Activated naive CD4-positive, alpha-beta T cell treated with anti-CD3 and anti-CD28 coated beads, Interleukin-2, amount 50 U/mL, for 16 hours (primary cell): ENCODE measurements around the gene SMARCAL1.

ENCODE experiments used
- DNase-seq: peaks from one replicate; pipeline ENCODE4 v3.0.0-alpha.2; 2020

SMARCAL1 gene

GRCh38 chr2:216428618-216429350, 16.5 kb downstream of the SMARCAL1 start:
- no peak for DNase-seq

- DNase-seq: no peak
These were observed 17.1 kb downstream of the SMARCAL1 start for GRCh38 chr2:216429428-216429827.

GRCh38 chr2:216430811-216431530, 18.7 kb downstream of the SMARCAL1 start:
- DNase-seq: no peak

- no peak for DNase-seq
These were observed 19.2 kb downstream of the SMARCAL1 start for GRCh38 chr2:216431531-216431856.

- no peak for DNase-seq
These were observed 24.1 kb downstream of the SMARCAL1 start for GRCh38 chr2:216436383-216436782.

- no peak for DNase-seq
These were observed 29.2 kb downstream of the SMARCAL1 start for GRCh38 chr2:216441308-216442010.

GRCh38 chr2:216445501-216445900, 33.2 kb downstream of the SMARCAL1 start:
- no peak for DNase-seq

- DNase-seq: no peak
These were observed 34.1 kb downstream of the SMARCAL1 start for GRCh38 chr2:216446343-216446742.

- no peak for DNase-seq
These were observed 35.0 kb downstream of the SMARCAL1 start for GRCh38 chr2:216447293-216447692.

GRCh38 chr2:216448829-216449228, 36.5 kb downstream of the SMARCAL1 start:
- no peak for DNase-seq

- no peak for DNase-seq
These were observed 38.1 kb downstream of the SMARCAL1 start for GRCh38 chr2:216450346-216450745.

GRCh38 chr2:216450784-216451183, 38.5 kb downstream of the SMARCAL1 start:
- DNase-seq: no peak

- no peak for DNase-seq
These were observed 41.8 kb downstream of the SMARCAL1 start for GRCh38 chr2:216453955-216454614.

- DNase-seq: no peak
These were observed 50.9 kb downstream of the SMARCAL1 start for GRCh38 chr2:216463148-216463547.

- no peak for DNase-seq
These were observed 51.9 kb downstream of the SMARCAL1 start for GRCh38 chr2:216464104-216464720.

GRCh38 chr2:216465579-216466195, 53.4 kb downstream of the SMARCAL1 start:
- no peak for DNase-seq

GRCh38 chr2:216467845-216468244, 55.6 kb downstream of the SMARCAL1 start:
- no peak for DNase-seq

- DNase-seq: no peak
These were observed 57.4 kb downstream of the SMARCAL1 start for GRCh38 chr2:216469661-216470060.

- DNase-seq: no peak
These were observed 60.9 kb downstream of the SMARCAL1 start for GRCh38 chr2:216473187-216473586.

- no peak for DNase-seq
These were observed 62.8 kb downstream of the SMARCAL1 start for GRCh38 chr2:216474925-216475670.

GRCh38 chr2:216475767-216476166, 63.5 kb downstream of the SMARCAL1 start:
- no peak for DNase-seq
